Panc1 (cell line): ENCODE measurements around the gene DENND10. TPM values are rescaled to one million over a fixed set of nuclear protein-coding genes. Genes with fewer than 3 reads are reported as not detected.
"Not testable (repeated sequence)": the region's sequence is repeated elsewhere in the genome, so short reads cannot be mapped to it uniquely, and the experiment has no call there.

ENCODE experiments used
- ATAC-seq: fragments of 200-7000 bp; cut with Tn5 transposase; 2 replicates; pipeline ENCODE4 v1.9.1; 2020; ENCODE audit warnings: mild to moderate bottlenecking, moderate library complexity
- BruUV-seq: library from RNA; stranded (reverse); fragments of 400-500 nt; replicated peaks from 2 replicates; lab custom pipeline; 2021; lab: Mats Ljungman, UMichigan
- CTCF ChIA-PET: fragments of 300-600 bp; sonication (Branson Sonifier 250); formaldehyde crosslinking; loops from one replicate; lab custom pipeline; 2022; ENCODE audit warnings: antibody characterized with exemption; lab: Charles Lee
- POLR2A ChIA-PET: fragments of 300-600 bp; sonication (Branson Sonifier 250); formaldehyde crosslinking; loops from one replicate; lab custom pipeline; 2022; ENCODE audit warnings: antibody characterized with exemption; lab: Charles Lee
- DNase-seq: peaks from one replicate; pipeline ENCODE4 v3.0.0-alpha.2; 2010; ENCODE audit warnings: low read depth, low spot score
- H3K27ac ChIP-seq: 2 replicates; pipeline ENCODE4 v1.5.1; 2011; ENCODE audit warnings: mild to moderate bottlenecking, low read length, inconsistent platforms
- H3K27me3 ChIP-seq: fragments of 200-500 bp; sonication (Bioruptor generic); 2 replicates; pipeline ENCODE4 v1.6.0; 2014; ENCODE audit warnings: low read length, inconsistent platforms; ENCODE audit not compliant: control insufficient read depth, insufficient read depth
- H3K36me3 ChIP-seq: fragments of 200-500 bp; sonication (Bioruptor generic); 2 replicates; pipeline ENCODE4 v1.5.1; 2014; ENCODE audit warnings: inconsistent platforms, mild to moderate bottlenecking, low read length, moderate library complexity; ENCODE audit not compliant: control insufficient read depth, insufficient read depth
- H3K4me1 ChIP-seq: 2 replicates; pipeline ENCODE4 v1.5.1; 2011; ENCODE audit warnings: inconsistent platforms, mild to moderate bottlenecking, low read length, moderate library complexity; ENCODE audit not compliant: control insufficient read depth, insufficient read depth
- H3K4me3 ChIP-seq, 2 experiments: 2 replicates each; pipeline ENCODE4 v1.5.1; 2011 to 2012; ENCODE audit warnings: low read depth in 2 of 2, low read length in 2 of 2, mild to moderate bottlenecking in 2 of 2, inconsistent platforms in 1 of 2, moderate library complexity in 1 of 2
- H3K9me3 ChIP-seq: fragments of 200-500 bp; sonication (Bioruptor generic); 2 replicates; pipeline ENCODE4 v1.5.1; 2014; ENCODE audit warnings: low read depth, mild to moderate bottlenecking, inconsistent platforms, low read length, moderate library complexity; ENCODE audit not compliant: control insufficient read depth, insufficient read depth
- CTCF ChIP-seq: fragments of 450-650 bp; IDR thresholded peaks from 2 replicates; pipeline ENCODE4 v1.5.1; 2017; ENCODE audit warnings: mild to moderate bottlenecking
- POLR2AphosphoS5 ChIP-seq: IDR thresholded peaks from 2 replicates; pipeline ENCODE4 v1.6.1; 2012; ENCODE audit warnings: mild to moderate bottlenecking, low read depth, low read length, moderate library complexity
- REST ChIP-seq, 2 experiments: IDR thresholded peaks; 2 replicates each; pipeline ENCODE4 v1.6.1; 2011 to 2012; ENCODE audit warnings: low read depth in 2 of 2, control low read depth in 1 of 2, low read length in 1 of 2, mild to moderate bottlenecking in 1 of 2, moderate library complexity in 1 of 2; ENCODE audit not compliant: insufficient read depth in 1 of 2
- SIN3A ChIP-seq: IDR thresholded peaks from 2 replicates; pipeline ENCODE4 v1.6.1; 2012; ENCODE audit warnings: low read depth, mild to moderate bottlenecking, low read length, moderate library complexity, borderline replicate concordance; ENCODE audit not compliant: insufficient read depth
- TCF7L2 ChIP-seq: IDR thresholded peaks from 2 replicates; pipeline ENCODE4 v1.6.1; 2011; ENCODE audit warnings: mild to moderate bottlenecking, low read depth, low read length, inconsistent platforms
- in situ Hi-C: cut with HindIII; loops from 2 replicates; pipeline ENCODE4 v1.10.0; 2016; ENCODE audit warnings: low sequenced_read_pairs, low pct_unique_long_range_greater_than_20kb
- intact Hi-C: fragments of 100-400 bp; cut with micrococcal nuclease; formaldehyde crosslinking; loops from one replicate; pipeline ENCODE4 v1.10.0; 2022; ENCODE audit not compliant: unreplicated experiment
- total RNA-seq: library from RNA; stranded (reverse); gene quantifications from one replicate; pipeline ENCODE4 v1.2.1, GENCODE V29; 2021; ENCODE audit not compliant: unreplicated experiment

The DENND10 gene
- total RNA-seq, 1 experiment from 2014 or later: 72.8 TPM

- DNase-seq: no peak
- Histone ChIP-seq H3K27ac (no peak overlapping the region), H3K4me1 (peaks cover 2% of the 10 kb centered on the region; the same call in 1 of the 2 replicates), H3K36me3 (peaks cover 3% of the 10 kb centered on the region; the same call in 1 of the 2 replicates), H3K27me3 (no peaks in the 10 kb centered on the region), H3K4me3 (no peak overlapping the region), H3K9me3 (no peaks in the 10 kb centered on the region)
- in situ Hi-C loops (no loop called here), intact Hi-C loops (no loop called here)
- ChIA-PET CTCF (interaction anchor here (0.6 kb wide), 1 partner anchor 353 kb away, joined by 8 read pairs; no protein-coding TSS in a partner anchor), POLR2A (no interaction called here)
- BruUV-seq: no TSS peak
- ATAC-seq: no peak
- TF ChIP-seq CTCF: no peak
- no peak for TF ChIP-seq POLR2AphosphoS5
- TF ChIP-seq TCF7L2: no peak
- TF ChIP-seq SIN3A: no peak
- TF ChIP-seq REST (IDR thresholded peaks at IDR 0.05; ENCODE audit: insufficient read depth in 1 of 2, low read depth in 2 of 2, low read length in 1 of 2): no peak
These were observed 32.2 kb downstream of the DENND10 start for GRCh38 chr10:119136084-119136483.

- POLR2A ChIA-PET, in situ Hi-C loops, H3K4me1 ChIP-seq, H3K27me3 ChIP-seq, intact Hi-C loops, BruUV-seq, H3K4me3 ChIP-seq, ATAC-seq, H3K9me3 ChIP-seq, H3K27ac ChIP-seq, H3K36me3 ChIP-seq, DNase-seq: not testable (repeated sequence)
- CTCF ChIA-PET: interaction anchor here (0.7 kb wide), 1 partner anchor 471 kb away, joined by 10 read pairs; no protein-coding TSS in a partner anchor
These were observed 34.0 kb downstream of the DENND10 start for GRCh38 chr10:119137878-119138277.
